Testis (tissue), 3 donors: ENCODE measurements around the gene CHADL. TPM values are rescaled to one million over a fixed set of nuclear protein-coding genes. Genes with fewer than 3 reads are reported as not detected.

Experiments
- DNase-seq: peaks from one replicate; pipeline ENCODE4 v3.0.0-alpha.2; 2019
- H3K27ac ChIP-seq, 2 donors: fragments of 200-600 bp; sonication (generic); one replicate each; pipeline ENCODE4 v1.5.1; 2019
- H3K27me3 ChIP-seq: fragments of 200-600 bp; sonication (generic); one replicate; pipeline ENCODE4 v1.5.1; 2019
- H3K36me3 ChIP-seq: fragments of 200-600 bp; sonication (generic); one replicate; pipeline ENCODE4 v1.5.1; 2017; ENCODE audit warnings: low read depth; ENCODE audit errors: missing control alignments
- H3K4me1 ChIP-seq: fragments of 200-600 bp; sonication (generic); one replicate; pipeline ENCODE4 v1.5.1; 2019
- H3K4me3 ChIP-seq, 2 donors: fragments of 200-600 bp; sonication (generic); one replicate each; pipeline ENCODE4 v1.5.1; 2017 to 2019
- H3K9me3 ChIP-seq: fragments of 200-600 bp; sonication (generic); one replicate; pipeline ENCODE4 v1.5.1; 2017
- POLR2A ChIP-seq: fragments of 450-650 bp; IDR thresholded peaks from one replicate; pipeline ENCODE4 v1.6.1; 2017; ENCODE audit warnings: antibody characterized with exemption, mild to moderate bottlenecking, moderate library complexity
- WGBS, 2 donors: methylation state at CpG; one replicate each; pipeline ENCODE4 v1.1.5; 2018; 5-methylcytosine and 5-hydroxymethylcytosine counted together
- intact Hi-C: fragments of 100-400 bp; cut with DNase I; formaldehyde crosslinking; loops from one replicate; pipeline ENCODE4 v1.15.1; 2023; ENCODE audit warnings: low total_unique reads
- polyA plus RNA-seq: library from polyadenylated mRNA; stranded (reverse); fragments of 350-450 nt; fragmentation: Illumina TruSeq; extraction: RNeasy Lipid Tissue Mini Kit (QIAGEN cat#74804); gene quantifications from one replicate; pipeline ENCODE4 v1.2.3, GENCODE V29; 2014; ENCODE audit warnings: low read depth, low replicate concordance; ENCODE audit not compliant: insufficient read depth
- total RNA-seq, 2 donors: library from RNA; depleted of rRNA; stranded (reverse); fragments of >200 nt; gene quantifications; one replicate each; pipeline ENCODE4 v1.2.3, GENCODE V29; 2016
- TF ChIP-seq, protein P1 (sequence below), 3 experiments: fragments of 450-650 bp in 2 of 3; fragments of 200-600 bp in 1 of 3; sonication (generic) in 1 of 3; IDR thresholded peaks; one replicate each; pipeline ENCODE4 v1.5.1; 2016 to 2019; ENCODE audit warnings: antibody characterized with exemption in 3 of 3, mild to moderate bottlenecking in 2 of 3, moderate library complexity in 1 of 3

CHADL gene
- total and polyA plus RNA-seq, 3 donors from 2014 or later: 6.5 to 12.8 (median 9.1) TPM

- 79 to 96% methylated on average over 7 of the region's 7 CpGs for WGBS, 2 donors
- Histone ChIP-seq H3K27me3 (no peaks in the 10 kb centered on the region), H3K27ac (no peak overlapping the region), H3K4me3 (no peak overlapping the region), H3K9me3 (no peaks in the 10 kb centered on the region), H3K36me3 (no peaks in the 10 kb centered on the region), H3K4me1 (peaks cover 7% of the 10 kb centered on the region)
- TF ChIP-seq, protein P1, sequence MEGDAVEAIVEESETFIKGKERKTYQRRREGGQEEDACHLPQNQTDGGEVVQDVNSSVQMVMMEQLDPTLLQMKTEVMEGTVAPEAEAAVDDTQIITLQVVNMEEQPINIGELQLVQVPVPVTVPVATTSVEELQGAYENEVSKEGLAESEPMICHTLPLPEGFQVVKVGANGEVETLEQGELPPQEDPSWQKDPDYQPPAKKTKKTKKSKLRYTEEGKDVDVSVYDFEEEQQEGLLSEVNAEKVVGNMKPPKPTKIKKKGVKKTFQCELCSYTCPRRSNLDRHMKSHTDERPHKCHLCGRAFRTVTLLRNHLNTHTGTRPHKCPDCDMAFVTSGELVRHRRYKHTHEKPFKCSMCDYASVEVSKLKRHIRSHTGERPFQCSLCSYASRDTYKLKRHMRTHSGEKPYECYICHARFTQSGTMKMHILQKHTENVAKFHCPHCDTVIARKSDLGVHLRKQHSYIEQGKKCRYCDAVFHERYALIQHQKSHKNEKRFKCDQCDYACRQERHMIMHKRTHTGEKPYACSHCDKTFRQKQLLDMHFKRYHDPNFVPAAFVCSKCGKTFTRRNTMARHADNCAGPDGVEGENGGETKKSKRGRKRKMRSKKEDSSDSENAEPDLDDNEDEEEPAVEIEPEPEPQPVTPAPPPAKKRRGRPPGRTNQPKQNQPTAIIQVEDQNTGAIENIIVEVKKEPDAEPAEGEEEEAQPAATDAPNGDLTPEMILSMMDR (IDR thresholded peaks at IDR 0.05): no peak
- no peak for TF ChIP-seq POLR2A
- DNase-seq: no peak
- intact Hi-C loops: no loop called here
Observed at GRCh38 chr22:41241133-41241676, 474 bp upstream of the CHADL start.

GRCh38 chr22:41239443-41240128, 1.1 kb downstream of the CHADL start:
- Histone ChIP-seq H3K27ac (no peak overlapping the region), H3K4me3 (no peak overlapping the region), H3K9me3 (no peaks in the 10 kb centered on the region), H3K4me1 (peaks cover 8% of the 10 kb centered on the region), H3K36me3 (no peaks in the 10 kb centered on the region), H3K27me3 (no peaks in the 10 kb centered on the region)
- TF ChIP-seq, protein P1 (IDR thresholded peaks at IDR 0.05): no peak
- TF ChIP-seq POLR2A: no peak
- intact Hi-C loops: no loop called here
- 64 to 76% methylated on average over 4 to 12 of the region's 16 CpGs for WGBS, 2 donors
- DNase-seq: no peak

- H3K27me3 ChIP-seq: no peaks in the 10 kb centered on the region
- WGBS, 2 donors: 66 to 86% methylated on average over 8 to 28 of the region's 32 CpGs
- peak overlapping the region in 1 of 2 donors; percentile 29 for H3K27ac ChIP-seq
- H3K4me1 ChIP-seq: peaks cover 10% of the 10 kb centered on the region
- no peak for DNase-seq
- no peaks in the 10 kb centered on the region for H3K9me3 ChIP-seq
- H3K36me3 ChIP-seq: no peaks in the 10 kb centered on the region
- TF ChIP-seq, protein P1 (IDR thresholded peaks at IDR 0.05): no peak
- no peak for TF ChIP-seq POLR2A
- intact Hi-C loops: no loop called here
- H3K4me3 ChIP-seq: peak overlapping the region; percentile 50 to 53
Observed at GRCh38 chr22:41238570-41239442, 1.9 kb downstream of the CHADL start.

- peak; percentile 78 for DNase-seq
- H3K4me1 ChIP-seq: peaks cover 10% of the 10 kb centered on the region
- WGBS, 2 donors: 7 to 22% methylated on average over 3 to 22 of the region's 97 CpGs
- peak overlapping the region; percentile 50 to 53 for H3K4me3 ChIP-seq
- H3K9me3 ChIP-seq: no peaks in the 10 kb centered on the region
- peak overlapping the region in 1 of 2 donors; percentile 29 for H3K27ac ChIP-seq
- H3K36me3 ChIP-seq: no peaks in the 10 kb centered on the region
- TF ChIP-seq POLR2A: no peak
- TF ChIP-seq, protein P1 (IDR thresholded peaks at IDR 0.05): peak; percentile 38 to 57 (median 47)
- intact Hi-C loops: no loop called here
- H3K27me3 ChIP-seq: no peaks in the 10 kb centered on the region
Observed at GRCh38 chr22:41237707-41238569, 2.8 kb downstream of the CHADL start.
